Stomach smooth muscle (tissue), 2 donors: ENCODE data around the gene PRKG1.

Experiments
- H3K27ac ChIP-seq: one replicate; pipeline ENCODE4 v1.7.0; 2013; ENCODE audit warnings: mild to moderate bottlenecking, low read length, inconsistent platforms
- H3K27me3 ChIP-seq, 2 donors: one replicate each; pipeline ENCODE4 v1.7.0; 2013; ENCODE audit warnings: low read length in 2 of 2; ENCODE audit not compliant: insufficient read depth in 2 of 2, control insufficient read depth in 1 of 2
- H3K36me3 ChIP-seq, 2 donors: one replicate each; pipeline ENCODE4 v1.7.0; 2013; ENCODE audit warnings: low read length in 2 of 2; ENCODE audit not compliant: control insufficient read depth in 2 of 2, insufficient read depth in 2 of 2
- H3K4me1 ChIP-seq: one replicate; pipeline ENCODE4 v1.7.0; 2013; ENCODE audit warnings: low read length; ENCODE audit not compliant: control insufficient read depth, insufficient read depth
- H3K4me3 ChIP-seq, 2 donors: one replicate each; pipeline ENCODE4 v1.7.0; 2013; ENCODE audit warnings: low read length in 2 of 2
- H3K9ac ChIP-seq, 2 donors: one replicate each; pipeline ENCODE4 v1.7.0; 2013; ENCODE audit warnings: low read length in 2 of 2, mild to moderate bottlenecking in 1 of 2
- H3K9me3 ChIP-seq, 2 donors: one replicate each; pipeline ENCODE4 v1.7.0; 2013; ENCODE audit warnings: low read length in 2 of 2; ENCODE audit not compliant: control insufficient read depth in 2 of 2
- donor health status: healthy.
- donor health status: Pancreatic carcinoma.

The PRKG1 gene

DNA sequence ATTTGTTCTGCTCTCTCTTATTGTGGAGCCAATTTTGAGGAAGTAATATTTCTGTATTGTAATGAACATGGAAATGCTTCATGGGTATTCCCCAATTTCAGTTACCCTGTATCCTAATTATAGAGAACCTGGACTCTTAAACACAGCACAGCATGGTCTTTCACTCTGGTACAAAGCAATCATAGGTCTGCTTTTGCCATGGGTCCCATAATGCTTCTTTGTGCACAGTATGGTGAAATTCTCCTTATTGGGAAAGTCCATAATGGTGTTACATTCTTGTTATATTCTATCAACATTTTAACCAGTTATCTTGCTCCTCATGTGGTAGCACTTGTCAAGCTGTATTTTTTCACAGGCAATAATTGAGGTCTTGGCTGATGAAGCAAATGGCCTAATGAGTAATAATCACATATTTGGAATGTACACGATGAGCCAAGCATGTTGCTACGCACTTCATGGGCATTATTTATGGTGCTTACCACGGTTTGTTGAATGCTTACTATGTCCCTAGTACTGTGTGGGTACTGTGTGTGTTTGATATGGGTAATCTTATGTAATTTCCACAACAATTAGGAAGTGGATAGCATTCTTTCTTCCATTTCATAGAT is 42.9 kb downstream of the PRKG1 start:
- no peak overlapping the region for H3K27ac ChIP-seq

DNA sequence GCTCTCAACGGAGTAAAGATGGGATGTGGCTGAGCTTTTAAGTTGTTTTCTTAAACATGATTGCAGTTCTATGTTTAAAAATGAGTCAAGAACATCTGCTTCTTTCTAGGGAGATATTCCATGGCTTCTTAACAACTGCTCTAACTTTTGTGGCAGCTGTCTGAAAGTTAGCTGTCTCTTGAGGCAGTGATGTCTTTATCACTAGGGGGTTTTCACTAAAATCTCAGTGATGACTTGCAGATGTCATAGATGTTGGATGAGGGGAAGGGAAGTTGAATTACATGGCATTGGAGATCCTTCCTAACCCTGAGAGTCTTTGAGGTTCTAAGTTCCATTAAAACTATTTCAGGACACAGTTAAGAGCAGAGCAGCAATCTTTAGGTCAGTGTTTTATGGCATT is 43.5 kb downstream of the PRKG1 start:
- Histone ChIP-seq H3K4me1 (no peaks in the 10 kb centered on the region), H3K9me3 (no peaks in the 10 kb centered on the region), H3K27me3 (no peaks in the 10 kb centered on the region), H3K36me3 (no peaks in the 10 kb centered on the region), H3K9ac (no peak overlapping the region), H3K4me3 (no peak overlapping the region), H3K27ac (no peak overlapping the region)

More for the DNA sequence above, 42.9 kb downstream of the PRKG1 start:
- H3K27me3 ChIP-seq: no peaks in the 10 kb centered on the region
- no peak overlapping the region for H3K4me3 ChIP-seq
- no peak overlapping the region for H3K9ac ChIP-seq
- H3K9me3 ChIP-seq: no peaks in the 10 kb centered on the region
- no peaks in the 10 kb centered on the region for H3K4me1 ChIP-seq
- H3K36me3 ChIP-seq: no peaks in the 10 kb centered on the region

DNA sequence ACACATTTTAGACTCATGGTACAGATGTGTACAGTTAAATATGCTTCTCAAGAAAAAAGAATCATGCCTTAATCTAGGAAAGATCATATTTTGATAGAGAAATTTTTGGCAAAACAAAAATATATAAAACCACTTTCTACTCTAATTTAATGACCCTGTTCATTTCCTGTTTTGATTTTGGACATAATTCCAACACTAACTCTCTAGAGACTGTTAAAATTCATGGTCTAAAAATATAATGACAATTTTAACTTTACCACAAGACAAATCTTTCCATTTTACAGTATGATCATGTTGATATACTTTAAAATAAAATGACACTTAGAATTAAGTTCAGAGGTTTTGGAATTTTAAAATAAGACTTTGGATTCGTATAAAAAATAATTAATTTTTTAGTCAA is 45.2 kb downstream of the PRKG1 start:
- no peaks in the 10 kb centered on the region for H3K4me1 ChIP-seq
- H3K27me3 ChIP-seq: no peaks in the 10 kb centered on the region
- H3K27ac ChIP-seq: no peak overlapping the region
- no peak overlapping the region for H3K4me3 ChIP-seq
- no peaks in the 10 kb centered on the region for H3K36me3 ChIP-seq
- no peaks in the 10 kb centered on the region for H3K9me3 ChIP-seq
- no peak overlapping the region for H3K9ac ChIP-seq

DNA sequence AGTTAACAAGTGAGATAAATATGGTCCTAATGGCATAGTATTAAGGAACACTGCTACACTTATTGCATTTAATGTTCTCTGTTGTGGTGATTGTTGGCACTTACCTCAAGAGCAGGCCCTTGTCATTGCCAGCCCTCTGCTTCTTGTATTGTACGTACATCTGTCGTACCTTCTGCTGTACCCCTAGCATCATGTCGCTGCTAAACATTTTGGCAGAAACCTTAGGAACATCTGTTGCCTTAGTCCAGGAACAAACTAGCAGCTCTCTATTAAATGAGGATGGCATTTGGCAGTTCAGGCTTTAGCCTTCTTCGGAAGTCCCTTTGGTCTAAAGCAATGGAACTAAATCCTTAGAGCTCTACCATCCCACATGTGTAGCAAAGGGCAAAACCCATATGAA is 47.6 kb downstream of the PRKG1 start:
- no peak overlapping the region for H3K9ac ChIP-seq
- H3K27ac ChIP-seq: no peak overlapping the region
- no peaks in the 10 kb centered on the region for H3K36me3 ChIP-seq
- no peak overlapping the region for H3K4me3 ChIP-seq
- H3K4me1 ChIP-seq: no peaks in the 10 kb centered on the region
- no peaks in the 10 kb centered on the region for H3K27me3 ChIP-seq
- no peaks in the 10 kb centered on the region for H3K9me3 ChIP-seq

DNA sequence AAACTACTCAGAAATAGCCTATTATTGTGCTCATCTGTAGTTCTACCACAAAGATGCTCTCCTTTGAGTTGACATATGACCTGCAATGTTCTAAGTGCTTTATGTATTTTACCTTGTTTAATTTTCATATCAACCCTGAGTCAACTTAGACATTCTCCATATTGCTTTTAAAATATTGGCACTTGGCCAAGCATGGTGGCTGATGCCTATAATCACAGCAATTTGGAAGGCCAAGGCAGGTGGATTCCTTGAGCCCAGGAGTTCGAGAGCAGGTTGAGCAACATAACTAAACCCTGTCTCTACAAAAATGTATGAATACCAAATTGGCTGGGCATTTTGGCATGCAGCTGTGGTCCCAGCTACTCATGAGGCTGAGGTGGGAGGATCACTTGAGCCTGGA is 50.6 kb downstream of the PRKG1 start:
- Histone ChIP-seq H3K4me1 (no peaks in the 10 kb centered on the region), H3K9me3 (no peaks in the 10 kb centered on the region), H3K9ac (no peak overlapping the region), H3K4me3 (no peak overlapping the region), H3K27me3 (no peaks in the 10 kb centered on the region), H3K36me3 (no peaks in the 10 kb centered on the region), H3K27ac (no peak overlapping the region)

DNA sequence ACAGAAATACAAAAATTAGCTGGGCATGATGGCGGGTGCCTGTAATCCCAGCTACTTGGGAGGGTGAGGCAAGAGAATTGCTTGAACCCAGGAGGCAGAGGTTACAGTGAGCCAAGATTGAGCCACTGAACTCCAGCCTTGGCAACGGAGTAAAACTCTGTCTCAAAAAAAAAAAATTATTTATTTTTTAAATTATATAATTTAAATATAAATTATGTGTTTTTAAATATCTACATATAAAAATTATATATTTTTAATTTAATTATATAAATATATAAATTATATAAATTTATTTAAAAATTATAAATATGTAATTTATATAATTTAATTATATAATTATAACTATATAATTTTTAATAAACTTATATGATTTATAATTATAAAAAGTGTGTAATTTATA is 51.2 kb downstream of the PRKG1 start:
- no peaks in the 10 kb centered on the region for H3K9me3 ChIP-seq
- H3K4me3 ChIP-seq: no peak overlapping the region
- H3K9ac ChIP-seq: no peak overlapping the region
- no peaks in the 10 kb centered on the region for H3K36me3 ChIP-seq
- no peaks in the 10 kb centered on the region for H3K4me1 ChIP-seq
- no peaks in the 10 kb centered on the region for H3K27me3 ChIP-seq
- H3K27ac ChIP-seq: no peak overlapping the region

DNA sequence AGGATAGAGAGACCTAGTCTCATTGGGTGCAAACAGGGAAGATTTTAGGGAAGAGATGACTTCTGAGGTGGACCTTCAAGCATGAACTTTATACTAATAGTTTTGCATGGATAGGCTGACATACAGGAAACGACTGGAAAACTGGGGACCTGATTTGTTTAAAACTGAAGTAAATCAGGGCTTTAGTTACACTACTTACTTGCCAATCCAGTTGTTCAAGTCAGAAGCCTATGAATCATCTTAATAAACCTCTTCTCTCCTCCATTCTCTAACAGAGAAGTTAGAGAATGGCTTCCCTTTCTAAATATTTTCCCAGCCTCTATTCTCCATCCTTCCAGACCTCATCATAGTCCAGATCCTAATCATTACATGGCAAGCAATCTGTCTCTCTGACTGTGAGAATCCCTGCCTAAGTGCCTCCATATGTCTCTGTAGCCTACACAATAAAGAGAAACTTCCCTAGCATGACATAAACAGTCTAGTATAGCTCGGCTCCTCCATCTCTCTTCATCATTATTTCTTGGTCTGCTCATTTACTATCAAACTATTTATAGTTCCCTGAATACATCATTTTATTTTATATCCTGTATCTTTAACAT is 55.8 kb downstream of the PRKG1 start:
- H3K4me1 ChIP-seq: no peaks in the 10 kb centered on the region
- no peak overlapping the region for H3K4me3 ChIP-seq
- no peak overlapping the region for H3K9ac ChIP-seq
- no peak overlapping the region for H3K27ac ChIP-seq
- H3K36me3 ChIP-seq: no peaks in the 10 kb centered on the region
- no peaks in the 10 kb centered on the region for H3K27me3 ChIP-seq
- no peaks in the 10 kb centered on the region for H3K9me3 ChIP-seq

DNA sequence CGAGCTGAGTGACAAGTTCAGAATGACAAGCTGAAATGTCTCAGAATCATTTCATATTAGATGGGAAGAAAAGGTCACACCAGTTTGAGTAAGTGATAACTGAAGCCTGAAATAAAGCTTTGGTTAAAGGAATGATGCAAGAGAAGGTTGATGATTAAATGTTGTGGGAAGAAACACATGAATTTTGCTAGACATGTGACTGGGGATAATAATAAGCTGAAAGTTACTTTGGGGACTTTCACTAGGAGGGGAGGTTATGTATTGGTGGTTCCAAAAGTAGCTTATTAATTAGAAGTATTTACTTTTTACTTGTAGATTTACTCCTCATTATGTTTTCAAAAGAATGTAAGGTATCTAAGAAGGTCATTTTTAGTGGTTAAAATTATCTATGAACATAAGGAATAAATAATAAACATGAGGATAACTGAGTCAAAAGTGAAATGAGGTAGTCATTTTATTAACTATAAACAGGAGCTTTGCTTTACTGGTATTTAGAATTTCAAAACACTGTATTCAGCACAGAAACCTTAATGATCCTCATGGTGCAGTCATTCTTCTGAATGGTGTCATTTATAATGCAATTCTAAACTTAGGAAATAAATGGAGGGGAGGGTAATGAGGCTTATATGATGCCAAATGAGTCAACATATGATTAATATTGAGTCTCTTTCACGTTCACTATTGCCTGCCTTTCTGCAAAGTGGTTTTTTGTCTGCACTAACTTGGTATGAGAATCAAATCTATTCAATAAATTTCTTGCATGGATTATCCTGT is 63.7 kb downstream of the PRKG1 start:
- H3K36me3 ChIP-seq: no peaks in the 10 kb centered on the region
- H3K4me1 ChIP-seq: no peaks in the 10 kb centered on the region
- no peaks in the 10 kb centered on the region for H3K9me3 ChIP-seq
- no peaks in the 10 kb centered on the region for H3K27me3 ChIP-seq
- H3K4me3 ChIP-seq: no peak overlapping the region
- H3K9ac ChIP-seq: no peak overlapping the region
- no peak overlapping the region for H3K27ac ChIP-seq

DNA sequence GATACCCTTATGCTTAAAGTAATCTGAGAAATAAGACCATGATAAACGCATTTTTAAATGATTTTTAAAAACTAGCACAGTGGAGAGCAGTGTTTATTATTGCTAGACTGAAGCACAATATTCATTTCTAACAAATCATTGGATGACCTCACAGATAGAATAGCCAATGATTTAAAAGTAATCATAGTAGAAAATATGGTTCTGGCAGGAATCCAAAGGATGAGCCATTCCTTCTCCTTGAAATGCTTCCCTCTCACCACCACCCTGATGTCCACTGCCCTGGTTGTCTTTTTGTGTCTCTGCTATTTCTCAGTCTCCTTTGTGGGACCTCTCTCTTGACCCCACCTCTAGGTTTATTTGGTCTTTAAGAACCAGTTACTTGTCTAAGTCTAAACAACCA is 64.9 kb downstream of the PRKG1 start:
- Histone ChIP-seq H3K27me3 (no peaks in the 10 kb centered on the region), H3K9me3 (no peaks in the 10 kb centered on the region)

DNA sequence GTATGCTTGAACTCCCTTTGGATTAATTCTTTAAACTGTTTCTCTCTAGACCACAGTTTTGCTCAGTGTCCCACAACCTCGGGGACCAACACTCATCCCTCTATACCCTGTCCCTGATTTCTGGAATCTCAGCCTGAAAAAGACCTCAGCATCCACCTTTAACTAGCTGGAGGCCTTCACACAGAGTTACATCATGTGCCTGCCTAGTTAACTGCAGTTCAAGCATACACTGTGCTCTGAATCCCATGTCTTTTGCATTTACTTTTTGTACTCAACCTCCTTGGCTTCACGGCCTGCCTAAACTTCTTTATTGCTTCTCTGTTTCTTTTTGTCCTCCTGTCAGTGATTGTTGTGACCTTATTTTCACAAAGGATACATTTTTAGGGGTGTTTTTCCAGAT is 66.7 kb downstream of the PRKG1 start:
- Histone ChIP-seq H3K9ac (no peak overlapping the region), H3K9me3 (no peaks in the 10 kb centered on the region), H3K36me3 (no peaks in the 10 kb centered on the region), H3K27me3 (no peaks in the 10 kb centered on the region), H3K4me1 (no peaks in the 10 kb centered on the region), H3K4me3 (no peak overlapping the region), H3K27ac (no peak overlapping the region)

More for the DNA sequence above, 64.9 kb downstream of the PRKG1 start:
- Histone ChIP-seq H3K36me3 (no peaks in the 10 kb centered on the region), H3K4me3 (no peak overlapping the region), H3K4me1 (no peaks in the 10 kb centered on the region), H3K27ac (no peak overlapping the region), H3K9ac (no peak overlapping the region)
